Activated T-helper 1 cell treated with Interleukin-2 at 50 U/mL for 16 hours (primary cell): ENCODE data around the gene SAV1.
"Not testable (repeated sequence)": the region's sequence is repeated elsewhere in the genome, so short reads cannot be mapped to it uniquely, and the experiment has no call there.

Experiments used
- DNase-seq: peaks from one replicate; pipeline ENCODE4 v3.0.0-alpha.2; 2020; ENCODE audit warnings: low read depth

SAV1 gene

DNA sequence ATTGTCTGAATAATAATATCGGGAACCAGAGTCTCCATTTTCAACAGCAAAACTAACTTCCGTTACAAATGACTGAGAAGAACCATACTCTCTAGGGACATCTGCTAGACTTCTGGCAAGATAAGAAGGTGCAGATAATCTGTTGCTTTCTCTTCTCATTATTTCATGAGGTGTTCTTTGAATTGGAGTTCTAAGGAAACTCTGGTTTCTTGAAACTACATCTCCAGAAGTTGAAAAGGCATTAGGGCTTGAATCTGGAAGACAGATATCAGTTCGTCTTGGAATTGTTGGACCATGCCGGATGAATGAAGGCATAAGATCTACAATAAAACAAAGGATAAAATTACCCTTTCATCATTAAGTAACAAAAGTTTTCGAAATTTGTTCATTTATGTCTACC lies 2.8 kb downstream of the SAV1 start:
- DNase-seq, result not testable (repeated sequence)

- not testable (repeated sequence) for DNase-seq
Observed at GRCh38 chr14:50664579-50664978, 3.5 kb downstream of the SAV1 start.

DNA sequence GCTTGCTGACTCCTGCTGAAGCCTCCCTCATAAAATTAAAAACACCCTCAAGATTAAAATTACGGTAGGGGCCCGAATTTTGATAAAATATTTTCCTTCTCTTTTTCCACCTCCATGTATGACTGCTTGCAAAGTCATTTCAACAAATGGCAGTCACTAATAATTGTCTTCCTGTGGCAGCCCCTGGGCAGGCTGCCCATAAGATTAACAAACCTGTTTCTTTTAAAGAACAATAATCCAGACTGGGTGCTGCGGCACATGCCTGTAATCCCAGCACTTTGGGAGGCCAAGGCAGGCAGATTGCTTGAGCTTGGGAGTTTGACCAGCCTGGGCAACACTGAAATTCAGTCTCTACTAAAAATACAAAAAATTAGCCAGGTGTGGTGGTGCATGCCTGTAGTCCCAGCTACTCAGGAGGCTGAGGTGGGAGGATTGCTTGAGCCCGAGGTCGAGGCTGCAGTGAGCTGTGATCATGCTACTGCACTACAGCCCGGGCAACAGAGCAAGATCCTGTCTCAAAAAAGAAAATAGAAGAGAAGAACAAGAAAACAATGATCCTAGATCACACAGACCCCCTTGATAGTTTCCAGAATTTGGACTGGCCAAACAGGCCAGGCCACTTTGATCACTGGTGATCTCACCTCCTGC lies 8.7 kb downstream of the SAV1 start:
- DNase-seq, result no peak

- DNase-seq, result no peak
Observed at GRCh38 chr14:50658203-50658602, 9.9 kb downstream of the SAV1 start.

DNA sequence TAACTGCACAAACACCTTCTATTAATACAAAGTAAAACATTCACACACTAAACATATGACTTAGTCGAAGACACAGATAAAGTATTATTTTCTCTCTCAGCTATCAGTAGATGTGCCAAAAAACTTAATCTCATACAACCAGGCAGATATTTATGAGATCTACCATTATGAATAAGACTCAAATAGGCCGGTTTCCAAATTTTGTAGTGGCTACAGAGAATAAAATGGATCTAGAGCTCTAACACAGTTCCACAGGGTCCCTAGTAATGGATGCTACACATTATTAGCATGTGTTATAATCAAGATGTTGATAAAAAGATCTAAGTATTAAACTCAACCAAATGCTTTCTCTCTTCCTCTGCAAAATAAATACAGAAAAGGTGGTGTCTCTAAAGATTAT lies 10.4 kb downstream of the SAV1 start:
- DNase-seq, result no peak

- DNase-seq, result no peak
Observed at GRCh38 chr14:50656776-50657175, 11.3 kb downstream of the SAV1 start.

- DNase-seq, result no peak
Observed at GRCh38 chr14:50649691-50650090, 18.4 kb downstream of the SAV1 start.

DNA sequence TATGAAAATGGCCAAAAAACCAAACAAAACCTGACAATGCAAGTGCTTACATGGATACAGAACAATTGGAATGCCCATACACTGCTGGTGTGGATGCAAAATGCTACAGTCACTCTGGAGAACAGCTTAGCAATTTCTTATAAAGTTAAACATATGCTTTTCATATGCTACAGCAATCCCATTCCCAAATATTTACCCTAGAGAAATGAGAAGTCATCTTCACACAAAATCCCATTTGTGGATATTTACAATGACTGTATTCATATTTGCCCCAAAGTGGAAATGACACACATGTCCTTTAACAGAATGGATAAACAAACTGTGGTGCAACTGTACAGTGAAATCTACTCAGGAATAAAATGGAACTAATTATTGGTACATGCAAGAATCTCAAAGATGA lies 20.4 kb downstream of the SAV1 start:
- DNase-seq, result no peak

- no peak for DNase-seq
Observed at GRCh38 chr14:50647282-50647681, 20.8 kb downstream of the SAV1 start.

- DNase-seq, result no peak
Observed at GRCh38 chr14:50635141-50635540, 33.0 kb downstream of the SAV1 start.

GRCh38 chr14:50633954-50634353 lies 34.2 kb downstream of the SAV1 start:
- no peak for DNase-seq

DNA sequence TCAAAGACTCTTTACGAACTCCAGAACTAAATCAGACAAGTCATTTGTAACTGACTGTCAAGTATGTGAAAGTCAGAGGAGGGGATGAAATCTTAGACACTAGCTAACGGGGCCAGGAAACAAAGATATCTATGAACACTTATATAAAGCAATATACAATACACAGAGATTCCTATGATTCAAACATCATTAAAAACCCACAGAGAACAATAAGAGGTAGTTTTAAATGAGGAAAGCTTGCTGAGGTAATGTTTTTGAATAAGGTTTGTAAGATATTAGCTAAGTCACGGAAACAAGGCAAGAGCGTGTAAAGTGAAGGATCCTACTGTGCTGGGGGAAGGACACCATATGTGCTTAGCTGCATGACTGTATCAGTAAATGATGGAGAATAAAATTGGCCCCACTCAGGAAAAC lies 36.7 kb downstream of the SAV1 start:
- DNase-seq, result no peak

DNA sequence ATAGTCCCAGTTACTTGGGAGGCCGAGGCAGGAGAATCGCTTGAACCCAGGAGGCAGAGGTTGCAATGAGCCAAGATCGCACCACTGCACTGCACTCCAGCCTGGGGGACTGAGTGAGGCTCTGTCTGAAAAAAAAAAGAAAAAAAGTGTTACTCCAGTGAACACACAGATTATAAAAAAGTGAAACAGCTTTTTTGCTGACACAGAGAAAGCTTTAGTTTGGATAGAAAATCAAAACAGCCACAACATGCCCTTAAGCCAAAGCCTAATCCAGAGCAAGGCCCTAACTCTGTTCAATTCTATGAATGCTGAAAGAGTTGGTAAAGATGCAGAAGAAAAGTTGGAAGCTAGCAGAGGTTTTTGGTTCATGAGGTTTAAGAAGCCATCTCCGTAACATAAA lies 43.2 kb downstream of the SAV1 start:
- DNase-seq, result not testable (repeated sequence)

DNA sequence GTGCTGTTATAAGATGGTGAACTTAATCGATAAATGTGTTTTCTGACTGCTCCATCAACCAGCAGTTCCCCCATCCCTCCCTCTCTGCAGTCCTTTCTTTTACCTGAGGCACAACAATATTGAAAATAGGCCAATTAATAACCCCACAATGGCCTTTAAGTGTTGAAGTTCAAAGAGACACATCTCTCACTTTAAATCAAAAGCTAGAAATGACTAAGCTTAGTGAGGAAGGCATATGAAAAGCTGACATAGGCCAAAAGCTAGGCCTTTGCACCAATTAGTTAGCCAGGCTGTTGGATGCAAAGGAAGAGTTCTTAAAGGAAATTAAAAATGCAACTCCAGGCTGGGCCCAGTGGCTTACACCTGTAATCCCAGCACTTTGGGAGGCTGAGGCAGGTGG lies 43.7 kb downstream of the SAV1 start:
- DNase-seq, result no peak

DNA sequence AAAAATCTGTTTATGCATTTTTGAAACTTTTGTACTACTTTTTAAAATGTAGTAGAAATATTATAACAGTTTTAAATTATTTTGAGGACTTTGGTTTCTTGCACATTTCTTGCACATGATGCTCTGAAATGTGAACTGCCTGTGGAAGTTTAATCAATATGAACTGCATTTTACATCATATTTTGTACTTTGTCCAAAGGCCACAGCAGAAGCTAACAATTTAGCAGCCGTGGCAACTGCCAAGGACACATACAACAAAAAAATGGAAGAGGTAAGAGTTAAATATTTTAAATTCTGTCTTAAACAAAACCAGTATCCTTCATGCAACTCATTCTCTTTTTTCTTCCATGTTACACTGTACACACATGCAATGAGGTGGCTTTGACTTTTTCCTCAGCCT lies 45.1 kb downstream of the SAV1 start:
- DNase-seq, result no peak

- DNase-seq, result no peak
Observed at GRCh38 chr14:50620341-50620740, 47.8 kb downstream of the SAV1 start.

GRCh38 chr14:50619569-50620141 lies 48.5 kb downstream of the SAV1 start:
- DNase-seq, result no peak

DNA sequence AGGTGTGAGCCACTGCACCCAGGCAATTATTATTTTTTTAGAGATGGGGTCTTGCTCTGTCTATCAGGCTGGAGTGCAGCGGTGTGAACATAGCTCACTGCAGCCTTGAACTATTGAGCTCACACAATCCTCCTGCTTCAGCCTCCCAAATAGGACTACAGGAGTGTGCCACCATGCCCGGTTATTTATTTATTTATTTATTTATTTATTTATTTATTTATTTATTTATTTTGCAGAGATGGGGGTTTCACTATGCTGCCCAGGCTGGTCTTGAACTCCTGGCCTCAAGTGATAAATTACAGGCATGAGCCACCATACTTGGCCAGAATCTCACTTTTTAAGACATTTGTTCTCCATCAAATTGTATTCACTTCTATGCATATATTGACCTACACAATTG lies 51.8 kb downstream of the SAV1 start:
- DNase-seq, result no peak

DNA sequence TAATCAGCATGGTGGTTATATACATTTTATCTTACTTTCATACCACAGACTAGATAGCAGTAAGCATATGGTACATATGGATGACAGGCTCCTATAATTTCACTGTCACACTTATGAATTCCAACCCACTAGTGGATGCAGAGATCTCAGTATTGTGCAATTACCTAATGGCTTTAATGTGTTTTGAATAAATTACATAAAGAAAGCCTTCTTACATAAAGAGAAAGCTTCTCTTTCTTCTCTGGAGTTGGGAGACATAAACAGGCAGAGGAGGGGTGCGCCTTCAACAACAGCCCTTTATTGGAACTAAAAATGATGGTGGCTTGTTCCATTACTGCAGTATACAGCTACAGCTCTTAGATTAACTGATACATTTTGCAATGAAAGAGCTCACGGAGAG lies 52.6 kb downstream of the SAV1 start:
- DNase-seq, result no peak

GRCh38 chr14:50615056-50615455 lies 53.0 kb downstream of the SAV1 start:
- no peak for DNase-seq

DNA sequence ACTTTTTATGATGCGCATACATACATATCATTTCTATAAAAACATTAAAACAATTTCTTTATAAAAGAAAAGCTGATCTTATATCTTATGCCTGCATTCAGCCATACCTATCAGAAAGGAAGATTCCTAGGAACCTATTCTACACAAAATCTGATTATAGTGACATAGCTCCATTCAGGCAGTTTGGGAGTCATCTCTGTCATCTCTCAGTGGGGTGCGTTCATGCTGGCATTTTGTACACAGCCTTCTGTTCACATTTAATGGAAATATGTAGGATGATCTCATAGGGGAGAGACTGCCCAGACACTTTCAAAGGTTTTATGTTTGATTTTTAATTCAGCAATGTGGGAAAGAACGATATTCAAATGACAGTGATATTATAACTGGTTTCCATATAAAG lies 55.3 kb downstream of the SAV1 start:
- no peak for DNase-seq

DNA sequence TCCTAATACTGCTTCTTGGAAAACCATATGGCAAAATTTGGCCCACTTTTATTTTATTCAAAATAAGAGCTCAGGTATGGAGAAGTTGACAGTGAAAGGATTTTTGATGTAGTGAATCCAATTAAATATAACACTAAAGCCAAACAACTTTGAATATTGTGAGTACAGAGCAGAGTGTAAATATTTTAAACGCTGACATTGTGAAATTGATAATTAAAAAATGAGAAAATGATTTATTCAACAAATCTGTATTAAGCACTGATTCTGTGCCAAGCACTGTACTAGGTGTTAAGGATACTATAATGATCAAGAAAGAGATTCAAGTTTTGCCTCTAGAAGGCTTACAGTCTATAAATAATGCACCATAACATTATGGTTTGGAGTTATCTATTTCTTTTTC lies 57.6 kb downstream of the SAV1 start:
- DNase-seq, result no peak

- no peak for DNase-seq
Observed at GRCh38 chr14:50608302-50608851, 59.7 kb downstream of the SAV1 start.

DNA sequence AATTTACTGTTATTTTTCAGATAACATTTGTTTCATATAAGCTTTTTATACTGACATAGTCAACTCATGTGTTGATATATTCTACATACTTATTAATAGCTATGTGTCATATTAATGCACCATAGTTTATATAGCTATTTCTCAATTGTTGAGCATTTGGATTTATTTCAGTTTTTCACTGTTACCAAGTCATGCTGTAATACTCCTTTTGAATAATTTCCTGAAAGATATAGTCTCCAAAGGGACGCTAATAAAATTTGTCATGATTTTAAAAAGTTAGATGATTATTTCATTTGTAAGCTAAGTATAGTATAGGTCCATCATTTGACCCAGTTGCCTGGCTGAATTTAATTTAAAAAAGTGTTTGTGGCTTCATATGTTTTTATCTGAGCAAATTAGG lies 60.3 kb downstream of the SAV1 start:
- DNase-seq, result no peak
